Fibroblast of upper back skin (primary cell): ENCODE results near the gene FBXL7.
"Not testable (repeated sequence)": the region's sequence is repeated elsewhere in the genome, so short reads cannot be mapped to it uniquely, and the experiment has no call there.

Source experiments
- DNase-seq: peaks from one replicate; pipeline ENCODE4 v3.0.0-alpha.2; 2013

The FBXL7 gene

GRCh38 chr5:15835514-15835913 lies 335.5 kb downstream of the FBXL7 start:
- peak; percentile 13 for DNase-seq

GRCh38 chr5:15837551-15838289 lies 337.7 kb downstream of the FBXL7 start:
- no peak for DNase-seq

GRCh38 chr5:15844253-15844652 lies 344.3 kb downstream of the FBXL7 start:
- DNase-seq, result no peak

- DNase-seq, result no peak
Observed at GRCh38 chr5:15844871-15845270, 344.9 kb downstream of the FBXL7 start.

- no peak for DNase-seq
Observed at GRCh38 chr5:15850536-15850935, 350.6 kb downstream of the FBXL7 start.

- DNase-seq, result no peak
Observed at GRCh38 chr5:15850939-15851341, 351.0 kb downstream of the FBXL7 start.

- no peak for DNase-seq
Observed at GRCh38 chr5:15852217-15852616, 352.2 kb downstream of the FBXL7 start.

- no peak for DNase-seq
Observed at GRCh38 chr5:15852949-15853348, 353.0 kb downstream of the FBXL7 start.

GRCh38 chr5:15858326-15858725 lies 358.3 kb downstream of the FBXL7 start:
- no peak for DNase-seq

- DNase-seq, result no peak
Observed at GRCh38 chr5:15864536-15865215, 364.7 kb downstream of the FBXL7 start.

GRCh38 chr5:15872259-15872658 lies 372.3 kb downstream of the FBXL7 start:
- not testable (repeated sequence) for DNase-seq

GRCh38 chr5:15877914-15878313 lies 377.9 kb downstream of the FBXL7 start:
- no peak for DNase-seq

- no peak for DNase-seq
Observed at GRCh38 chr5:15880201-15880600, 380.2 kb downstream of the FBXL7 start.

- peak; percentile 47 for DNase-seq
Observed at GRCh38 chr5:15885156-15885555, 385.2 kb downstream of the FBXL7 start.

GRCh38 chr5:15886156-15886555 lies 386.2 kb downstream of the FBXL7 start:
- no peak for DNase-seq

GRCh38 chr5:15887093-15887492 lies 387.1 kb downstream of the FBXL7 start:
- DNase-seq, result no peak

GRCh38 chr5:15889001-15889400 lies 389.0 kb downstream of the FBXL7 start:
- no peak for DNase-seq

- DNase-seq, result no peak
Observed at GRCh38 chr5:15893866-15894265, 393.9 kb downstream of the FBXL7 start.

- DNase-seq, result peak; percentile 25
Observed at GRCh38 chr5:15897656-15898055, 397.7 kb downstream of the FBXL7 start.

- DNase-seq, result no peak
Observed at GRCh38 chr5:15898641-15899040, 398.7 kb downstream of the FBXL7 start.

GRCh38 chr5:15899481-15899880 lies 399.5 kb downstream of the FBXL7 start:
- DNase-seq, result no peak

GRCh38 chr5:15901151-15901550 lies 401.2 kb downstream of the FBXL7 start:
- no peak for DNase-seq

GRCh38 chr5:15902066-15902465 lies 402.1 kb downstream of the FBXL7 start:
- DNase-seq, result no peak
